Vagina (tissue), 2 donors: ENCODE data around the gene ZGPAT.

Source experiments
- POLR2A ChIP-seq, 2 donors: fragments of 450-650 bp; IDR thresholded peaks; one replicate each; pipeline ENCODE4 v1.6.1; 2017; ENCODE audit warnings: antibody characterized with exemption in 2 of 2, mild to moderate bottlenecking in 2 of 2, moderate library complexity in 2 of 2
- TF ChIP-seq, protein P1 (sequence below), 3 experiments: fragments of 450-650 bp in 2 of 3; fragments of 200-600 bp in 1 of 3; sonication (generic) in 1 of 3; IDR thresholded peaks; one replicate each; pipeline ENCODE4 v1.5.1; 2017 to 2019; ENCODE audit warnings: antibody characterized with exemption in 3 of 3, mild to moderate bottlenecking in 2 of 3, moderate library complexity in 2 of 3

DNA sequence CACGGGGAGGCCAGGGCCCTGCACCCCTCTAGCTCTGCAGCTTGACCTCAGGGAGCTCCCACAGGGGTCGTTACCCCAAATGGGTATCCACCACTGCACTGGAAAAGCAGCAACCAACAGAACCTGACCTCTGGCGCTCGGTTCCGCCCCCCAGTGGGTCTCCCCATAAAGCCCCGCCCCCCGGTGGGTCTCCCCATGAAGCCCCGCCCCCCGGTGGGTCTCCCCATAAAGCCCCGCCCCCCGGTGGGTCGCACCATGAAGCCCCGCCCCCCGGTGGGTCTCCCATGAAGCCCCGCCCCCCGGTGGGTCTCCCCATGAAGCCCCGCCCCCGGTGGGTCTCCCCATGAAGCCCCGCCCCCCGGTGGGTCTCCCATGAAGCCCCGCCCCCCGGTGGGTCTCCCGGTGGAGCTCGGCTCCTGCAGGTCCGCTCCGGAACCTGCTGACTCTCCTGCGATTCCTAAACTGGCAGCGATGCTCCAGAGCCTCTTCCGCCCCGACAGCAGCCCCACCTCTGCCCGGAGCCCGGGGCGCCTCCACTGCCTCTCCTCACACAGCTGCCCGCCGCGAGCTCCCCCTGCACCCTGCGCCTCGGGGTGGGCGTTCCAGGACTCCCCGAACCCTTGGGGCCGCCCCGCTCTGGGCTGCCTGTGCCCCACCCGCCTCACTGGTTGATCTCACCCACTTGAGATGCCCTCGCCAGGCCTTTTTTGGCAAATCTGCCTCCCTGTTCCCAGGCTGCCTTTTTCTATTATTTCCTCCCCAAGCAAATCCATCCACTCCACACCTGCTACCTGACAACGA is 43.8 kb downstream of the ZGPAT start:
- TF ChIP-seq, protein P1, sequence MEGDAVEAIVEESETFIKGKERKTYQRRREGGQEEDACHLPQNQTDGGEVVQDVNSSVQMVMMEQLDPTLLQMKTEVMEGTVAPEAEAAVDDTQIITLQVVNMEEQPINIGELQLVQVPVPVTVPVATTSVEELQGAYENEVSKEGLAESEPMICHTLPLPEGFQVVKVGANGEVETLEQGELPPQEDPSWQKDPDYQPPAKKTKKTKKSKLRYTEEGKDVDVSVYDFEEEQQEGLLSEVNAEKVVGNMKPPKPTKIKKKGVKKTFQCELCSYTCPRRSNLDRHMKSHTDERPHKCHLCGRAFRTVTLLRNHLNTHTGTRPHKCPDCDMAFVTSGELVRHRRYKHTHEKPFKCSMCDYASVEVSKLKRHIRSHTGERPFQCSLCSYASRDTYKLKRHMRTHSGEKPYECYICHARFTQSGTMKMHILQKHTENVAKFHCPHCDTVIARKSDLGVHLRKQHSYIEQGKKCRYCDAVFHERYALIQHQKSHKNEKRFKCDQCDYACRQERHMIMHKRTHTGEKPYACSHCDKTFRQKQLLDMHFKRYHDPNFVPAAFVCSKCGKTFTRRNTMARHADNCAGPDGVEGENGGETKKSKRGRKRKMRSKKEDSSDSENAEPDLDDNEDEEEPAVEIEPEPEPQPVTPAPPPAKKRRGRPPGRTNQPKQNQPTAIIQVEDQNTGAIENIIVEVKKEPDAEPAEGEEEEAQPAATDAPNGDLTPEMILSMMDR (IDR thresholded peaks at IDR 0.05) = no peak
- TF ChIP-seq POLR2A (IDR thresholded peaks at IDR 0.05) = no peak
